Measurements from ENCODE around the gene SBF1.
A peak's percentile ranks its signal among the peaks of the same experiment; 100 is the strongest.
"Not testable (repeated sequence)": the region's sequence is repeated elsewhere in the genome, so short reads cannot be mapped to it uniquely, and the experiment has no call there.

SBF1 gene

GRCh38 chr22:50422046-50422445 lies 52.8 kb downstream of the SBF1 start:
- DNase-seq: no peak

- DNase-seq: no peak
Measured at GRCh38 chr22:50420581-50420980, 54.3 kb downstream of the SBF1 start.

DNA sequence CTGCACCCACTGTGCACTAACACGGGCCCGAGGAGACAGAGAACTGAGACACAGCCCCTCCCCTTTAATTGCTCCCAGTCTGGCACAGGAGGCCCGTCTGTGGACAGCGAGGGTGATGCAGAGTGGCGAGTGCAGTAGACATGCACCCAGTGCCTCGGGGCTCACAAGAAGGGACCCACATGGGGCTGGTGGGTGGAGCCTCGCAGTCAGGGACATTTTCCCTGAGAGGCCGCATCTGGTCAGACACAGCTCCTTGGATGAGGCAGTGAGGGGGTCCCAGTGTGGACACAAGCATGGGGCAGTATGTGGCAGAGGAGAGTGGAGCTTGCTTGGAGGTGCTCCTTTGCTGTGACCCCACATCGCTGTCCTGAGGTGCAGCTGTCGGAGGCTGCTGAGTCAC lies 54.8 kb downstream of the SBF1 start:
- no peak for DNase-seq

DNA sequence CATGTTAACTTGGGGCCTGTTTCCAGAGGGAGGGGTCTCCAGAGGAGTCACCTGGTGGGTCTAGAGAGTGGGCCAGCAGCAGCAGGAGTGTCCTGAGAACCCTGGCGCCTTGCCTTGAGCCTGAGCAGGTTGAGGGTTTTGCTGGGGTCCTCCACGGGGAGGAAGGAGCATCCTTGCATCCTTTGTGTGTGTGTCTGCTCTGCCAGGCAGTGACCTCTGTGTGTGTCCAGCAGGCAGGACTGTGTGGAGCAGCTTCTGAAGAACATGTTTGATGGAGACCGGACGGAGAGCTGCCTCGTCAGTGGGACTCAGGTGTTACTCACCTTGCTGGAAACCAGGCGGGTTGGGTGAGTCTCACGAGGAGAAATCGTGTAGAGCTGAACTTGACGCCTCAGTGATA lies 55.7 kb downstream of the SBF1 start:
- no peak for DNase-seq

- no peak for DNase-seq
Measured at GRCh38 chr22:50418624-50419023, 56.2 kb downstream of the SBF1 start.

GRCh38 chr22:50417411-50418210 lies 57.2 kb downstream of the SBF1 start:
- no peak for DNase-seq

GRCh38 chr22:50416996-50417395 lies 57.8 kb downstream of the SBF1 start:
- no peak for DNase-seq

- DNase-seq: no peak
Measured at GRCh38 chr22:50415426-50415825, 59.4 kb downstream of the SBF1 start.

- DNase-seq: no peak
Measured at GRCh38 chr22:50414476-50415248, 60.2 kb downstream of the SBF1 start.

- DNase-seq: not testable (repeated sequence)
Measured at GRCh38 chr22:50408954-50409353, 65.9 kb downstream of the SBF1 start.

GRCh38 chr22:50408311-50408710 lies 66.5 kb downstream of the SBF1 start:
- DNase-seq: no peak

GRCh38 chr22:50406416-50407170 lies 68.2 kb downstream of the SBF1 start:
- no peak for DNase-seq

DNA sequence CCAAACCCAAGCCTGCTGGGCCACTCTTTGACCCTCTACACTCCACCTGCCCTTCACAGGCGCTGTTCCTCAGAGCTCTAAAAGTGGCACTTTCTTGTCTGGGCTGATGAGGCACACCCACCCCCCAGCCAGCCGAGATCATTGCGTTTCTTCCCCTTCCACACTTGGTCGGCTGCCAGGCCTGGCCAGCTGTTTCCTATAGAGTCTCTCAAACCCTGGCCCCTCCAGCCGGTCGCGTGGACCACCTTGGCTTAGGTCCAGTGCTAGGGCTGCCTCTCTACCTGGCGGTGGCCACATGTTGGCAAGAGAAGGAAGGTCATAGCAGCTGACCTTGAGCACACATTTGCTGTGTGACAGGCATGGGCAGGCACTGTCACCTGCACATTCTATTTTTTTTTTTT lies 71.1 kb downstream of the SBF1 start:
- no peak for DNase-seq

- no peak for DNase-seq
Measured at GRCh38 chr22:50401907-50402306, 72.9 kb downstream of the SBF1 start.

GRCh38 chr22:50400931-50401330 lies 73.9 kb downstream of the SBF1 start:
- no peak for DNase-seq

GRCh38 chr22:50400406-50400805 lies 74.4 kb downstream of the SBF1 start:
- DNase-seq: no peak

DNA sequence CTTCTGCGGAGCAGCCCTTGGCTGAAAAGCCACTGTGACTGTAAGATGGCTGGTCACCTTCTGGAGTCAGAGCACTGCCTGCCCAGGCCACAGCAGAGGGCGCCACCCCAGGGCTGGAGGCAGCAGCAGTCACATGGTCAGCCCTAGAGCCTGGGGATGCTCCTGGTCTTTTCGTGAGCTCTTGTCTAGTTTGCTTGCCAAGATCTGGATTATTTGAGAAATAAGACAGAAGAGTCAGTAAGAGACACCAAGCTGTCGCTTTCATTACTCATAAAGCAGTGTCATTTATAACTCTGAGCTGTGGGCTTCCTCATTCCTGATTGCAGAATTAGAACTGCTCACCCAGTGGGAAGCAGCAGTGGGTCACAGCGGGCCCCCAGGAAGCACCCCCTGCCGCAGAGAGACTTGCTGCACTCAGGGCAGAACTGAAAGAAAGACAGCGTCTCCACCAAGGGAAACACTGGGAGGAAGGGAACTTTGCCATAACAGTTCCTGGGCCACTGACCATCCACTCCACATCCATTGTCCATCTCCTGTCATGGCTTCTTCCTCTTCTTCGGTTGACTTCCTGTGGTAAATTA lies 75.0 kb downstream of the SBF1 start:
- DNase-seq: peak; percentile 42

DNA sequence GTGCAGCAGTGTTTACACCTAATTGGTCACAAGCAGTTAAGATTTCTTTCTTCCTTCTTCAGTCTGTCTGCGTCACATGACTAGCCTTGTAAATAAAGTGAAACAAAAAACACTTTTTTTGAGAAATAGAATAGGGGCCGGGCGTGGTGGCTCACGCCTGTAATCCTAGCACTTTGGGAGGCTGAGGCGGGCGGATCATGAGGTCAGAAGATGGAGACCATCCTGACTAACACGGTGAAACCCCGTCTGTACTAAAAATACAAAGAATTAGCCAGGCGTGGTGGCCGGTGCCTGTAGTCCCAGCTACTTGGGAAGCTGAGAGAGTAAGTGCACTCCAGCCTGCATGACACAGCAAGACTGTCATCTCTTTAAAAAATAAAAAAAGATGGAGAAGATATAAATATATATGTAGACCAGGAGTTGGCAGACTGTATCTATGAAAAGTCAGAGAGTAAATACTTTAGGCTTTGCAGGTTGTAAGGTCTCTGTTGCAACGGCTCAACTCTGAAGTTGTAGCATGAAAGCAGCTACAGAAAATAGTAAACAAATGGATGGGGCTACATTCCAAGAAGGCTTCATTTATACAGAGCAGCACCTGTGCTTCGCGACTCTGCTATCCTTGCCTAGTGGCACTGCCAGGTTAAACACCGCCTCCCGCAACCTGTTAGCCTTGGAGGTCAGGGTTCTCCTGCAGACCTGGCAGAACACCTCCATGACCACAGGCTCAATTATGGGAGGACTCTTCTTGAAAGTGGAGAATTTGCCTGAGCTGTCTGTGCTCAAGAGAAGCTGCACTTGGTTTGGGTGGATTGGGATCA lies 75.8 kb downstream of the SBF1 start:
- DNase-seq: no peak

DNA sequence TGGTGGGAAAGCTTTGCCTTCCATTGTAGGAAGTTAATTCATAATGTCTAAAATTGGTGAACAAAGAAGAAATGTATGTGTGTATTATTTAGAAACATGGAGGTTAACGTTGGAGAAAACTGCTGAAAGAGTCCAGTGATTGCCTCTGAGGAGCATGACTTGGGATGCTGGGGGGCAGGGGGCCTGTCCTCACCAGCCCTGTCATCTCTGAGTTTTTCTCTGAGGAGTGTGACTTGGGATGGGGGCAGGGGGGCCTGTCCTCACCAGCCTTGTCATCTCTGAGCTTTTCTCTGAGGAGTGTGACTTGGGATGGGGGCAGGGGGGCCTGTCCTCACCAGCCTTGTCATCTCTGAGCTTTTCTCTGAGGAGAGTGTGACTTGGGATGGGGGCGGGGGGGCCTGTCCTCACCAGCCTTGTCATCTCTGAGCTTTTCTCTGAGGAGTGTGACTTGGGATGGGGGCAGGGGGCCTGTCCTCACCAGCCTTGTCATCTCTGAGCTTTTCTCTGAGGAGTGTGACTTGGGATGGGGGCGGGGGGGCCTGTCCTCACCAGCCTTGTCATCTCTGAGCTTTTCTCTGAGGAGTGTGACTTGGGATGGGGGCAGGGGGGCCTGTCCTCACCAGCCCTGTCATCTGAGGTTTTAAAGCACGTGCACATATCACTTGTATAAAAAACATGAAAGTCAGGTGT lies 77.3 kb downstream of the SBF1 start:
- peak; percentile 41 for DNase-seq

DNA sequence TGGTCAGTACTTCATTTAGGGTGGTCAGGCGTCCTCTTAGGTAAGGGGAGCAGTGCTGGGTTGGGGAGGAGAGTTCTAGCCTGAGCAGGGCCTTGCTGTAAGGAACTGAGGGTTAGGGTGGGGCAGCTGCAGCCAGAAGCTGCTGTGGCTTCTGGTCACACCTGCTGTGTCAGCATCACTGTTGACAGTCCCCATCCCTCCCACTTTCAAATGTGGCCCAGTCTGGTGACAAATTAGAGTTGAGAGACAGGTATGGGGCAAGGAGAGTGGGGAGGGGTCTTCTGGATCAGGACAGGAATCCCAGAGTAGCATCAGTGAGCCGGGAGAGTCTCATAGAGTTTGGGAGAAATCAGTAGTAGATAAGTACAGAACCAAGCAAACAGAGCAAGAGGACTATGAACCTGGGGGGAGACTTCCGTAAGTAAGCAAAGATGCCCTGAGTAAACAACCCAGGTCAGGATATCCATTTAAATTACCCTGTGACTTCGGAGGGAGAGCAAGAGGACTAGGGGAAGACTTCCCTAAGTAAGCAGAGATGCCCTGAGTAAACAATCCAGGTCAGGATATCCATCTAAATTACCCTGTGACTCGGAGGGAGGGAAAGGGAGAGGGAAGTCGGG lies 78.0 kb downstream of the SBF1 start:
- DNase-seq: no peak
